HT1080 (cell line): ENCODE results near the gene ANKRA2. TPM values are rescaled to one million over a fixed set of nuclear protein-coding genes. Genes with fewer than 3 reads are reported as not detected.

Source experiments
- DNase-seq: peaks from one replicate; pipeline ENCODE4 v3.0.0-alpha.2; 2015; ENCODE audit warnings: low read depth
- polyA plus RNA-seq, 2 experiments: library from polyadenylated mRNA; depleted of rRNA; stranded (reverse); fragments of >200 nt; gene quantifications; 2 replicates each; pipeline ENCODE4 v1.2.3, GENCODE V29; 2015
- total RNA-seq: library from RNA; depleted of rRNA; stranded (reverse); fragments of >200 nt; shearing (Covaris generic); gene quantifications from 2 replicates; pipeline ENCODE4 v1.2.3, GENCODE V29; 2014; rRNA removed

Gene ANKRA2, protein sequence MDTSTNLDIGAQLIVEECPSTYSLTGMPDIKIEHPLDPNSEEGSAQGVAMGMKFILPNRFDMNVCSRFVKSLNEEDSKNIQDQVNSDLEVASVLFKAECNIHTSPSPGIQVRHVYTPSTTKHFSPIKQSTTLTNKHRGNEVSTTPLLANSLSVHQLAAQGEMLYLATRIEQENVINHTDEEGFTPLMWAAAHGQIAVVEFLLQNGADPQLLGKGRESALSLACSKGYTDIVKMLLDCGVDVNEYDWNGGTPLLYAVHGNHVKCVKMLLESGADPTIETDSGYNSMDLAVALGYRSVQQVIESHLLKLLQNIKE
- total RNA-seq = 11.7 and 16.0 TPM in 2 replicates
- polyA plus RNA-seq (2015; cell fraction: cytosol; rRNA removed) = 16.6 and 18.5 TPM in 2 replicates
- polyA plus RNA-seq (2015; cell fraction: nucleus; rRNA removed) = 66.0 and 76.0 TPM in 2 replicates

DNA sequence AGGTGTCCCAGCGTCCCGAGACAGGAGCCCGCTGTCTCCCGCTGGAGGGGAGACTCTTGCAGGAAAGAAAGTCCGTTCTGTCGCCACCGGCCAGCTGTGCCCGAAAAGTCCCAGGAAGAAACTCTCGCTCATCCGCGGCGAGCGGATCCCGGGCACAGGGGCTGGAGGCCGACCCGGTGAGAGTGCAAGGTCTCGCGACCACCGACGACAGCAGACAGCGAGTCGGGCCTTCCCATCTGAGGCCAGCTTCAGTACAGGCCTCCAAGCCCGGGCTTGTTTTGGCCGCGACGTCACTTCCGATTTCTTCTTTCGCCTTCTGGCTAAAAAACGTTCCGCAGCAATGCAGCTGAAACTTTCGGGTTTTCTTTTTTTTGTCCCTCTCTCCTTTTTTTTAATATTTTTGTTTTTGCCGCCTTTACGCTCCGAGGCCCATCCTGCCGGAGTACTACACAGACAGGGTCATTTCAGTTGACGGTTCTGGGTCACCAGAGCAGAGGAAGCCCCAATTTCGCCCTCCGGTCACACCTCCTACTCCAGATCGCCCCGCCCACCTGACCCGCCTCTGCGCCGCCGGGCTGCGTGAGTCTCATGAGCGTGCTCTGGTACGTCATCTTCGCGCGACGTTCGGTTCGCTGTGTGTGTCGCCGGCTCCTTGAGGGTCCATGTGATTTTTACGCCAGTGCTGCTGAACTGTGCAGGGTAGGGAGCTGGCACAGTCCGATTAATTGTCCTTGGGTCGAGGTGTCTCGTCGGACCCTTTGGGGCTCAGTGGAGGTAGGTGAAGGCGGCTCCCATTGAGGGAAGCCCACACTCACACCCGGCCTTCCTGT, at the start of gene ANKRA2, which contains the start of gene UTP15:
ANKRA2 (minus strand) TSS at position 501 of the 830 bp plus-strand sequence. CDS start 2,758 bp downstream, outside the sequence.
UTP15 (plus strand) TSS at position 605 of the 830 bp plus-strand sequence. CDS start 1,602 bp downstream, outside the sequence.
- DNase-seq = peak; percentile 94

DNA sequence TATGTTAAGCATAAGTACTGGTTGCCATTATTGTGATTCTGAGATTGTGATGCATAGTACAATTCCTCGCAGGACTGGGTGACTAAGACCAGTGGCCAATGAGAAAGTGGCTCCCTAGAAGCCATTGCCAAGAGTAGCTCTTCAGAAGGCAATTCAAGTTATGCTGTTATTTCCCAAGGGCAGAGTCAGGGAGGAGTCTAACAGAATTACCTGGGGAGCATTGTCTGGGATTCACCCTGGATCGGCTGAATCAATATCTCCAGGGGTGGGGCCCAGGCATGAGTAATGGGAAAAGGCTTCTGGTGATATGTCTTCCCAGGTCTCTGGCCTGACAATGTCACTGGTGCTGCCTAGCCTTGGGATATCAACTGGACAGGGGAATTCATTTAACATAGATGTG, 49.6 kb upstream of the ANKRA2 start:
- no peak for DNase-seq

DNA sequence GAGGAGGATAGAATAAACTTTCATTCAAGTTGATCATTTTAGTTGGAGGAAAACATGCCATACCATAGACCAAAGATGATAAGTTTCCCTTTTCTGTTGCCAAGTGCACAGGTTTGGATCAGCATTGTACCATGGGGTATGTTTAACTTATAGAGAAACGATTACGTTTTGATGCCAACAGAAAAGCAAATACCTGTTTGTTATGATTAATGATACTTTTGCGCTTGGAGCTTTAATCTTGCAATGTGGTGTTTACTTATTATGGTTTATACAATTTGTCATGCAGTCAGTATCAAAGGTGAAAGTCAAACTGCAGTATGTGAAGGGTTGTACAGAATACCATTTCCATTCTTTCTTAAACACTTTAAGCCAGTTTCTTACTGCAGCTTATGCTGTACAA, 47.4 kb upstream of the ANKRA2 start:
- DNase-seq = no peak

DNA sequence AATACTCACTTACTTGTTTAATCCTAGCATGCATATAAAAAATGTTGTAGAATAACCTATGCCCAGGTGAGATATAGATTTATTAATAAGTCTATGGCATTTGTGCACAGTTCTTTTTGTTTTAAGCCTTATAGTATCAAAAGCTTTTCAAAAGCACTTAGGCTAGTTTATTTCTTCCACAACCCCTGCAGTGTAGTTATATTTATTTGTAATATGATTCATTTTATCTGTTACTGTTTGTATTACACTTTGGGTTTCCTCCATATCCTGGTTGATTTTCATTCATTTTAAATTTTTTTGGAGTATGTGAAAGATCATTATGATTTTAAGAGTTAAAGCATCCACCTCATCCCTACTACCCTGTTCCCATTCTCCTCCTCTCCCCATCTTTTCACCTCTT, 41.8 kb upstream of the ANKRA2 start:
- no peak for DNase-seq

DNA sequence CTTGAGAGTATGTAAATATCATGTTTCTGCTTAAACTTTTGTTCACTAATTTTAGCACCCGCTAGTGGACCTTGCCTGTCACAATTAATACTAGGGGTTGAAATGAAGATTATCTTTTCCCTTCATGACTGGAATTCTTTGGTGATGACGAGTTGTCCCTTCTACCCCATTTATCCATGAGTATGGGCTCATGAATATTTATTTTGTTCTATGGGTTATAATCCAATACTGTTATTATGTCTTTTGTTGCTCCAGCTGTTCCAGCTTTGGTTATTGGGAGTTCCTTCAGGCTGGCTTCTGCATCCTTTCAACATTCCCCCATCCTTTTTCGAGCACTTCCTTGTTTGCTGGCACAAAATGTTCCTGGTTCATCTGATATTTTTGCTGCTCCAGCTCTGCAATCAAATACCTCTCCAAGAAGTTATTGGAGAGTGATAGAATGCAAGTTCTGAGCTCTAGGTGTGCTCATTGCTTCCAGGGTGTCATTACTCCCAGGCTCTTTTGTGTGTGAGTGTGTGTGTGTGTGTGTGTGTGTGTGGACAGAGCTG, 40.8 kb upstream of the ANKRA2 start:
- DNase-seq = no peak

DNA sequence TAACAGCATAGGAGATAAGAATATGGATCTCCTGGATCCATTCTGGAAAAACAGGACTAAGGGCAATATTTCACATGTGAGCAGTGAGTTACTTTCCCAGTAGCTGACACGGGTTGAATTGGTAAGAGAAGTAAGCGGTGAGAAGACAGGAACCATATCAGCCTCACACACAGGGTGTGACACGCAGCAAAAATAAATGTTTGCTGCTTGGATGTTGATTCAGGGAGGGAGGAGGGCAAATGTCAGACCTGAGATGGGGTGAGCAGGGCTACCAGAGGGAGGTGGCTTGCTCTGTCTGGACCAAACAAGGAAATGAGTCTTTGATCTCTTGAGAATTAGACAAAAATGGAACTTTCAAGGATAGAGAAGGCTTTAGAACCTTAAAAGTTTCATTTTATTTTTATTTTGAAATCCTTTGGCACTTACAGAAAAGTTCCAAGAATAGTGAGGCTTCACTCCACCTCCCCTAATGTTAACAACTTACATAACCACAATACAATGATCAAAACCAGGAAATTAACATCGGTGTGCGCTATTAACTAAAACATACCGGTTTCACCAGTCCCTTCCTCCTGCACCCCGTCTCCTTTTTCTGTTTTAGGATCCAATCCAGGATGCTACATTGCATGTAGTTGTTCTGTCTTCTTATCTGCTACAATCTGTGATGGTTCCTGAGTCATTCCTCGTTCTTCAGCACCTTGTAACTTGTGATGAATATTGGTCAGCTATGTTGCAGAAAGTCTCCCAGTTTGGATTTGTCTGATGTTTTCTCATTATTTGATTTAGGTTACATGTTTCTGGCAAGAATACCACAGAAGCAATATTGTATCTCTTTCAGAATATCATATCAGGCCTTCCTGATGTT, 40.0 kb upstream of the ANKRA2 start:
- DNase-seq = no peak

DNA sequence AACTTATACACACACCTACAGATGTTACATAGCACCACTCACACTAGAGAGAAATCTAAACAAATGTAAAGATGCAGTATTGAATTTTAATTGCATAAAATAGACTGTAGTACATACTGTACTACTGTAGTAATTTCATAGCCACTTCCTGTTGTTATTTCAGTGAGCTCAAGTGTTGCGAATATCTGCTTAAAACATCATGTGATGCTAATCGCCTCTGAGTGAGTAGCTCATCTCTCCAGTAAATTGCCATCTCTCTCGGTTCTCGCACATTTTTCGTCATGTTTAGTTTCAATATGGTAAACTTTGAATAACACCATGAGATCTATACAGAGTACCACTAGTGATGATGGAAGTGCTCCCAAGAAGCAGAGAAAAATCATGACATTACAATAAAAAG, 38.6 kb upstream of the ANKRA2 start:
- no peak for DNase-seq

DNA sequence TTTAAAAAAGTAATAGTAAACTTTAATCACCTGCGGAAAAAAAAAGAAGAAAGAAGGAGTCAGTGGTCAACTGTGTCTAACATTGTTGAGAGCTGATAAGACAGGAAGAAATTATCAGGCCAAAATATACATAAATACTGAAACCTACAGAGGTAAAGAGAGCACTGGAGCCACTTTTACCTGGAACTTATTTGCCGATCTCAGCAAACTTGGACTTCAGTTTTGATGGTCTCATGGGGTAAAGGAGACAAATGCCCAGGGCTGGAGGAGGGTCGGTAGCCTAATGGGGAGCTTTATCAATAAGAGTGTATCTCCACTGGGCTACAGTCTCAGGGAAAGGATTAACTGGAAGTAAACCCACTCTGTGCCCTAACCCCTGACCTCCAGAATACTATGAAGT, 33.9 kb upstream of the ANKRA2 start:
- DNase-seq = no peak

DNA sequence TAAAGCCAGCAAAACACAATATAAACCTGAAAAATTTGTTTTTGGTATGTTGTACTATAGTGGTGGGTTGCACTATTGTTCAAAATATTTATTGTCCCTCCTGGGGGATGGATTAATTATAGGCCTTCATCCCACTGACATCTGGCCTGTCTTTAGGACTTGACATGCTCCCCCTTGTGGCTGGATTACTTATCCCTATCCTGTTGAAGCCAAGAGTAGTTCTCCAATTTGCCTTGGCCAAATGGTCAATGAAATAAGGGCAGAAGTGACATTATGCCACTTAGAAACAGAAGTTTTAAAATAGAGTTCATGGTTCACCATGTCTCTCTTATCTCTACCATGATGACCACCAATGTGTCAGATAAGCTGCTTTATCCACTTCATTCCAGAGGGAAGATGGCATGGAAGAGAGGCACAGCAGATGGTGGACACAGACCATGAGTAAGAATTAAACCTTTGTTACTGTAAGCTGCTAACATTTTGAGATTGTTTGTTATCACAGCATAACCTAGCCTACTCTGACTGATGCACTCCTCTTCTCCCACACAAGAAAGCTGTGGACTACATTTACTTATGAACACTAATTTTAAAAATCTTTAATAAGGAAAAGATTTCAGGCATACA, 31.4 kb upstream of the ANKRA2 start:
- peak; percentile 37 for DNase-seq

DNA sequence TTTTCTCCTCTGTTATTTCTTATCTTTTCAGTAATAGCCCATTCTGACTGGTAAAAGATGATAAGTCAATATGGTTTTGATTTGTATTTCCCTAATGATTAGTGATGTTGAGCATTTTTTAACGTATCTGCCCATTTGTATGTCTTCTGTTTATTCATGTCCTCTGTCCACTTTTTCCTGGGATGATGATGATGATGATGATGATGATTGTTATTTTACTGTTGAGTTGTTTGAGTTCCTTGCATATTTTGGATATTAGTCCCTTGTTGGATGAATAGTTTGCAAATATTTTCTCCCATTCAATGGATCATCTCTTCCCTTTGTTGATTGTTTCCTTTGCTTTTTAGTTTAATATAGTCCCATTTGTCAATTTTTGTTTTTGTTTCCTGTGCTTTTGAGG, 27.1 kb upstream of the ANKRA2 start:
- peak; percentile 73 for DNase-seq

DNA sequence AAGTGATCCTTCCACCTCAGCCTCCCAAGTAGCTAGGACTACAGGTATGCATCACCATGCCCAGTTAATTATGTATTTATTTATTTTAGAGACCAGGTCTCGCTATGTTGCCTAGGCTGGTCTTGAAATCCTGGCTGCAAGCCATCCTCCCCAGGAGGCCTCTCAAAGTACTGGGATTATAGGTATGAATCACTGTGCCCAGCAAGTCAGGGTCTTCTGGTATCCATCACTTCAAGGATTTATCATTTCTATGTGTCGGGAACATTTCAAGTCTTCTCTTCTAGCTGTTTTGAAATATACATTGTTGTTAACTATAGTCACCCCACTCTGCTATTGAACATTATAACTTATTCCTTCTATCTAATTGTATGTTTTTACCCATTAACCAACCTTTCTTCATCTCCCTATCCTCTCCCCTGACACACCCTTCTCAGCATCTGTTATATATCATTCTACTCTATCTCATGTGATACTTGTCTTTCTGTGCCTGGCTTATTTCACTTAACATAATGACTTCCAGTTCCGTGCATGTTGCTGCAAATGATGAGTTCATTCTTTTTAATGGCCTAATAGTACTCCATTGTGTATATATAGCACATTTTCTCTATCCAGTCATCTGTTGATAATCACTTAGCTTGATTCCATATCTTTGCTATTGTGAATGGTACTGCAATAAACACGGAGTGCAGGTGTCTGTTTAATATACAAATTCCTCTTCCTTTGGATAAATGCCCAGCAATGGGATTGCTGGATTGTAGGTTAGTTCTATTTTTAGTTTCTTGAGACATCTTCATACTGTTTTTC, 26.5 kb upstream of the ANKRA2 start:
- peak; percentile 78 for DNase-seq

DNA sequence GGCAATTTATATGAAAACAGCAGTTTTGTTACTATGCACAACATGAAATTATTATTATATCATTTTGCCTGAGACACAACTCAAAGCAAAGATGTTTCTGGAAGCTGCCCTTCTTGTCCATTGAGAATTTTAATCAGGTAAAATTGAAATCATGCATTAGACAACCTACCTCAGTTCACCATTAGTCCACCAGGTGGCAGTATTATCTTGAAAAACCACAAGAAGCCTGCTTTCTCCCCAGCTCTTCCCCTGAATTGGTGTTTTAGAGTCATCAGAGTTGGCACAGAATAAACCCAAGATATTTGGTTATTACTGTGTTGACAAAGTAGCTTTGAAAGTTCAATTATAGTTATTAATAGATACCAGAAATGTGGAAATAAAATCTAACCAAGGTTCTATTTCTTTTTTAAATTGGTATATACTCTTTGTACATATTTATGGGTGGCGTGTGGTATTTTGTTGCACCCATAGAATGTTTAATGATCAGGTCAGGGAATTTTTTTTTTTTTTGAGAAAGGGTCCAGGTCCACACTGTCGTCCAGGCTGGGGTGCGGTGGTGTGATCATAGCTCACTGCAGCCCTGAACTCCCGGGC, 25.8 kb upstream of the ANKRA2 start:
- DNase-seq = peak; percentile 83

DNA sequence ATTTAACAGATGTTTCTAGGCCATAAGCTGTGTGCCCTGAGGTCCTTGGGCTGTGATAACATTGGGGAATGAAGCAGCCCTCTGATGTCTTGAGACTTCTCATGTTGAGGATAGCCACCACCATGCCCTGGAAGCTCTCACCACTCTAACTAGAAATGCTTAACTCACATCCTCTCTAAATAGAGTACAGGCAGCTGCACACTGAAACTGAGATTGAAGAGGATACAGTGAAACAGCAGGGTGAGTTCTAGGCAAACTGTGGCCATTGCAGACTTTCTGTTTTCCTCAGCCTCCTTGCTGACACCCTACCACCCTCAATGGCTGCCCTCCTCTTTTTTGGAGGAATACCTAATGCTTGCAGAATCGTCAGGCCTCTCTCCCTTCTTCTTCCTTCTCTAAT, 22.5 kb upstream of the ANKRA2 start:
- DNase-seq = no peak

DNA sequence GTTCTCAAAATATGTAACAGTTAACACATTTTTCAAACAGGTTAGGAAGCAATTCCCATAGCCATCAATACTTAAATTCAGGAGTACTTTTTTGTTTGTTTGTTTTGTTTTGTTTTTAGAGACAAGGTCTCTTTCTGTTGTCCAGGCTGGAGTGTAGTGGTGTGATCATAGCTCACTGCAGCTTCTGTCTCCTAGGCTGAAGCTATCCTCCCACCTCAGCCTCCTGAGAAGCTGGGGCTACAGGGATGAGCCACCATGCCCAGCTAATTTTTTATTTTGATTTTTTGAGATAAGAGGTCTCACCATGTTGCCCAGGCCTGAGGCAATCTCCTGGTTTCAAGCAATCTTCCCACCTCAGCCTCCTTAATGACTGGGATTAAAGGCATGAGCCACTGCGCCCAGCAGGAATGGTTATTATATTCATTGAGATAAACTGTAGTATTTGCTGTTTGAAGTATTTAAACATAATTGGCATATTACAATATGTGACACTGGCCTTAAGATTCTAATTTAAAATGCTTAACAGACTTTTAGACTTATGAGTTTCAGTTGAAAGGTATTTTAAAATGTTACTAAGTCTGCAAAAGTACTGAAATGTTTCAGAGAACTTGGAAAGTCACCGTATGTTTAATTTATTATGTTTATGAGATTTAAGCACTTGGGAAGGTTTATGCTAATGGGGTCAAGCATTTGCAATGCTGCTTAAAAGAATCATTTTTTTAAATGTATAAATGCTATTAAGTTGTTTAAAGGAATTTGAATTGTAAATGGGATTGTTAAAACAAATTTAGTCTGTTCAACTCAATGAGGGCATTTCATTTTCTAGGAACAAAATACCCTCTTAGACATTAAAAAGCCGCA, 17.1 kb upstream of the ANKRA2 start:
- DNase-seq = no peak

DNA sequence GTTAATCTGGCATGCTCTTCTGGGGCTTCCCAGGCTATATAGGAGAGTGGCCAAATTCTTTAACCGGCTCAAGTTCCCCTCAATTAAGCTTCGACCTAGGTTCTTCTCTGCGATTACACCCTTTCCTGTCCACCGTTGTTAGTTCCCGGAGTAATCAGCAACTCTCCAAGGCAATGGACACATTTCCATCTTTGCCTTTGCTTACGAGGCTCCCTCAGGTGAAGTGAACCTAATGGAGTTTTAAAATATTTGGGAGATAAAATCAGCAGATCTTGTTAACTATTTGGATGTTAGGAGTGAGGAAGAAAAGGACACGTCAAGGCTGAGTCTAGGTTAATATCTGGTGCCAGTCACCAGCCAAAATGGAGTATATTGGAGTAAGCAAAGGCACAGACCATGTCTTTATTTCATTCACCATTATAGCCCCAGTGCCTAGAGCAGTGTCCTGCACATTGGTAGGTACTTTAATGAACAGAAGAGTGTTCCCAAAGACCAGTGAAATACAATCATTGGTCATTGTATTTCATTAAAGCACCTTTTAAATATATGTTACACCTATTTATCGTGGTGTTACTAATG, 619 bp upstream of the ANKRA2 start:
- DNase-seq = no peak

DNA sequence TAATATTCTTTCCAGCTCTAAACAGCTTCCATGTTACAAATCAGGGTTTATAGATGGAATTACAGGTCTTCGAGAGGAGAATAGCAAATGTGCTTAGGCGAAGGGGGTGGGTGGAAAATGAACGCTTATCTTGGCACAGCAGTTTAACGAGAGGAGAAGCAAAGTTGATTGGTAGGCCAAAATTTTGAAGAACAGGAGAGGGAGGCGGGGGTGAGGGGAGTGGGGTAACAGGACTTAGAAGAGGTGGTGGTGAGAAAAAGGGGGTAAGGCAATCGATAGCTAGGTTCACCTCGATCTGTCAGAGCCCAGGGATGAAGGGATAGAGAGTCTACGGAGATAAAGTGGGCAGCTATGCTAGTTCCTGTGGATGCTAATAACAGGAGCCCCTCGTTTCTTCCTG, 764 bp downstream of the ANKRA2 start:
- no peak for DNase-seq

DNA sequence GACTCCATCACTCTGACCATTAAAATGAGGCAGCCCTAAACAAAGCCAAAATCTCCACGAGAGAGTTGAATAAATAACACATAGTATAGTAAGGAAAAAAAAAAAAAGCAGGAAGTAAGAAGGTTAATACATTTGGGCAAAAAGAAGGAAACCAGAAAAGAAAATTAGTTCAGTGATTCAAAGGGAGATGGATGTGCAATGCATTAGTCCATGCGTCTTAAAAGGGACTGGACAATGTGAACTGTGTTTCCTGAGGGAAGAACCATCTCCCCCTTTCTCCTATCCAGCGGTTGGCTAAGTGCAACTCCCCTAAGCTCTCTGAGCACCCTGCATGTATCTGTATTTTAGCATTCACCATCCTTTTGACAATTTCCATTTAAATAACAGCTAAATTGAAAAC, 1.4 kb downstream of the ANKRA2 start:
- peak; percentile 6 for DNase-seq

DNA sequence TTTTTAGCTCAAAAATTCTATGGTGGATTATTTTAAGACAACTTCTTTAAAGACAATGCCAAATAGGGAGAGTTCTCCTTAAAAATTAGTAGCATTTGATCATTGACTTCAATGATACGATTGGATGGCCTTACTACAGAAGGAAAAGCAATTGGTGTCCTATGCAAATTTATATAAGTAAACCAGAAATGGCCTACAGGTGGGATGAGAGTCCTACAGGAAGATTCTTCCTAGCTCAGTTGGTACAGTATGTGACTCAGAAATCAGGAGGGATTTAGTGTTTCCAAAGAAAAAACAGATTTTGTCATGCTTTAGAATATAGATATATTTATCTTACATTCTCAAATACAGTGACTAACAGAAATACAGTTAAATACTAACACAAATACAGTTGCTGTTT, 6.5 kb downstream of the ANKRA2 start:
- peak; percentile 24 for DNase-seq
